Mucosa of descending colon (tissue), 3 donors: ENCODE data around the gene ANKRD13D. TPM values are rescaled to one million over a fixed set of nuclear protein-coding genes. Genes with fewer than 3 reads are reported as not detected.

Experiments
- ATAC-seq: fragments of 200-7000 bp; cut with Tn5 transposase; one replicate; pipeline ENCODE4 v1.9.1; 2020; ENCODE audit warnings: mild to moderate bottlenecking, moderate library complexity
- DNase-seq, 3 donors: peaks; one replicate each; pipeline ENCODE4 v3.0.0-alpha.2; 2020
- H3K36me3 ChIP-seq: fragments of 200-600 bp; one replicate; pipeline ENCODE4 v1.8.0; 2021; ENCODE audit warnings: low read depth, mild to moderate bottlenecking
- H3K4me1 ChIP-seq: fragments of 200-600 bp; one replicate; pipeline ENCODE4 v1.8.0; 2021; ENCODE audit warnings: low read depth, mild to moderate bottlenecking
- H3K4me3 ChIP-seq: fragments of 200-600 bp; one replicate; pipeline ENCODE4 v1.8.0; 2021; ENCODE audit warnings: mild to moderate bottlenecking
- H3K9me3 ChIP-seq: fragments of 200-600 bp; one replicate; pipeline ENCODE4 v1.8.0; 2021; ENCODE audit warnings: mild to moderate bottlenecking
- intact Hi-C, 2 donors: fragments of 100-400 bp; cut with DNase I in 1 of 2; cut with micrococcal nuclease in 1 of 2; formaldehyde crosslinking; loops; one replicate each; pipeline versions ENCODE4 v1.11.0 to v1.11.1; 2022; cut with DNase I, micrococcal nuclease
- total RNA-seq, 3 donors: library from RNA; stranded (reverse); fragmentation: NEBNext Ultra II Directional in 2 of 3; extraction: Animal tissue kit (Norgen Biotek cat#: 25700) in 2 of 3; gene quantifications; one replicate each; pipeline versions ENCODE4 v1.2.1 to v1.2.4, GENCODE V29; 2021 to 2023
- TF ChIP-seq, protein P1 (sequence below): fragments of 200-600 bp; IDR thresholded peaks from one replicate; pipeline ENCODE4 v1.8.0; 2022; ENCODE audit warnings: antibody characterized with exemption, mild to moderate bottlenecking
- donor health status: DM: no; HTN: no; CAD: no; lungs with moderate emphysema.
- donor health status: DM: no; HTN: no; CAD: no.
- donor health status: DM: no; HTN: yes; CAD: no.

ANKRD13D gene
- total RNA-seq, 3 donors from 2014 or later: 20.0 to 46.3 (median 26.7) TPM

DNA sequence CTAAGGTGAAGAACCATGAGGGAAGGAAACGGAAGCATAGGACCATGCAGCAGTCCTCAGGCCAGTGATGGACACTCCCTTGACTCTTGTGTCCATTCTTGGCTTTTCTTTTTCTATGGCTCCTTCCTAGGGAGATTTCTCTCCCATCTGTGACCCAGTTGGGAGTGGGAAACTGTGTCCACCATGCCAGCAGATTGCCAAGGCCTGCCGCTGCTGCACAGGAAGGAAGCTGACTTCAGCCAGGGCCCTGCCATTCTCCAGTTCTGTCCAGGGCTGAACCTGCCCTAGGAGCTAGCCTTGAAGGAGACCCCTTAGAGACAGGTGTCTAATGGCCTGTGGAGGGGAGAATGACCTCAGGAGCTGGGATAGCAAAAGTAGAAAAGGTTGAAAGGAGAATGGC, 31.6 kb downstream of the ANKRD13D start:
- no peak for DNase-seq

GRCh38 chr11:67321313-67321871, 32.3 kb downstream of the ANKRD13D start:
- Histone ChIP-seq H3K4me3 (no peak overlapping the region), H3K9me3 (no peaks in the 10 kb centered on the region), H3K4me1 (no peaks in the 10 kb centered on the region), H3K36me3 (no peaks in the 10 kb centered on the region)
- TF ChIP-seq, protein P1, sequence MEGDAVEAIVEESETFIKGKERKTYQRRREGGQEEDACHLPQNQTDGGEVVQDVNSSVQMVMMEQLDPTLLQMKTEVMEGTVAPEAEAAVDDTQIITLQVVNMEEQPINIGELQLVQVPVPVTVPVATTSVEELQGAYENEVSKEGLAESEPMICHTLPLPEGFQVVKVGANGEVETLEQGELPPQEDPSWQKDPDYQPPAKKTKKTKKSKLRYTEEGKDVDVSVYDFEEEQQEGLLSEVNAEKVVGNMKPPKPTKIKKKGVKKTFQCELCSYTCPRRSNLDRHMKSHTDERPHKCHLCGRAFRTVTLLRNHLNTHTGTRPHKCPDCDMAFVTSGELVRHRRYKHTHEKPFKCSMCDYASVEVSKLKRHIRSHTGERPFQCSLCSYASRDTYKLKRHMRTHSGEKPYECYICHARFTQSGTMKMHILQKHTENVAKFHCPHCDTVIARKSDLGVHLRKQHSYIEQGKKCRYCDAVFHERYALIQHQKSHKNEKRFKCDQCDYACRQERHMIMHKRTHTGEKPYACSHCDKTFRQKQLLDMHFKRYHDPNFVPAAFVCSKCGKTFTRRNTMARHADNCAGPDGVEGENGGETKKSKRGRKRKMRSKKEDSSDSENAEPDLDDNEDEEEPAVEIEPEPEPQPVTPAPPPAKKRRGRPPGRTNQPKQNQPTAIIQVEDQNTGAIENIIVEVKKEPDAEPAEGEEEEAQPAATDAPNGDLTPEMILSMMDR: no peak
- DNase-seq: no peak
- ATAC-seq: no peak
- intact Hi-C loops: no loop called here

More for the DNA sequence above, 31.6 kb downstream of the ANKRD13D start:
- no peaks in the 10 kb centered on the region for H3K36me3 ChIP-seq
- H3K4me1 ChIP-seq: no peaks in the 10 kb centered on the region
- TF ChIP-seq, protein P1: no peak
- H3K4me3 ChIP-seq: no peak overlapping the region
- no peak for ATAC-seq
- intact Hi-C loops: no loop called here
- no peaks in the 10 kb centered on the region for H3K9me3 ChIP-seq

GRCh38 chr11:67322049-67322448, 32.9 kb downstream of the ANKRD13D start:
- DNase-seq (no peak), ATAC-seq (no peak)
- no peak overlapping the region for H3K4me3 ChIP-seq
- intact Hi-C loops: no loop called here
- no peaks in the 10 kb centered on the region for H3K36me3 ChIP-seq
- TF ChIP-seq, protein P1: no peak
- H3K4me1 ChIP-seq: no peaks in the 10 kb centered on the region
- H3K9me3 ChIP-seq: no peaks in the 10 kb centered on the region

DNA sequence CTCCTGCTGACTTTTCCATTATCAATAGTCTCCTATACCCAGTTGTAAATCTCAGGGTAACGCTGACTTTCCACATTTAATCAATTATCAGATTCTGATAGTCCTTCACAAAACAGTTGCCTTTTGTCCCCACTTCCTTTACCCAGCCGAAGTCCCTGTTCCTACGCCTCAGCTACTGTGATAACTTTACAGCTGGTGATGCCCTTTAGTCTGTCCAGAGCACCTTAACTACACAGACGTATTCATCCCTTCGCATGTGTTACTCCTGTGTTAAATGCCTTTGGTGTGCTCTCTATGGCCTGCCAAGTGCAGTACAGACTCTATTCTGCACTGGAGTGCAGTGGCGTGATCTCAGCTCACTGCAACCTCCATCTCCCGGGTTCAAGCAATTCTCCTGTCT, 34.4 kb downstream of the ANKRD13D start:
- Histone ChIP-seq H3K4me3 (no peak overlapping the region), H3K9me3 (no peaks in the 10 kb centered on the region), H3K4me1 (no peaks in the 10 kb centered on the region), H3K36me3 (no peaks in the 10 kb centered on the region)
- ATAC-seq (no peak), DNase-seq (no peak)
- TF ChIP-seq, protein P1: no peak
- intact Hi-C loops: no loop called here

DNA sequence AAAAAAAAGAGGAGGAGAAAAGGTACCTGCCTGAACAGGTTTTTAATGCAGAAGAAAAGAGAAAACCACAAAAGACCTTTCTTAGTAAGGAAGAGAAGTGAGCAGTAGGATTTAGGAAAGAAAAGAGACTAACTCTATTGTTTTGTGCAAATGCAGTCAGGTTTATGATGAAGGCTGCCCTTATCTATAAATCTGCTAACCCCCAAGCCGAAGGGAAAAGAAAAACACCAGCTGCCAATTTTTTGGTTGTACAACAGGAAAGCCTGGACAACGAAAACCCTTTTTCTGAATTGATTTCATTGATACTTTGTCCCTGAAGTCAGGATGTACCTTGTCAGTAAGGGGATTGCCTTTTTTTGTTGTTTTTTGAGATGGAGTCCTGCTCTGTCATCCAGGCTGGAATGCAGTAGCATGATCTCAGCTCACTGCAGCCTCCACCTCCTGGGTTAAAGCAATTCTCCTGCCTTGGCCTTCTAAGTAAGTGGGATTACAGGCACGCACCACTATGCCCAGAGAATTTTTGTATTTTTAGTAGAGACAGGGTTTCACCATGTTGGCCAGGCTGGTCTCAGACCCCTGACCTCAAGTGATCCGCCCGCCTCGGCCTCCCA, 43.1 kb downstream of the ANKRD13D start:
- no peak overlapping the region for H3K4me3 ChIP-seq
- no peaks in the 10 kb centered on the region for H3K4me1 ChIP-seq
- intact Hi-C loops: no loop called here
- no peaks in the 10 kb centered on the region for H3K36me3 ChIP-seq
- ATAC-seq (no peak), DNase-seq (no peak)
- TF ChIP-seq, protein P1: no peak
- H3K9me3 ChIP-seq: no peaks in the 10 kb centered on the region

DNA sequence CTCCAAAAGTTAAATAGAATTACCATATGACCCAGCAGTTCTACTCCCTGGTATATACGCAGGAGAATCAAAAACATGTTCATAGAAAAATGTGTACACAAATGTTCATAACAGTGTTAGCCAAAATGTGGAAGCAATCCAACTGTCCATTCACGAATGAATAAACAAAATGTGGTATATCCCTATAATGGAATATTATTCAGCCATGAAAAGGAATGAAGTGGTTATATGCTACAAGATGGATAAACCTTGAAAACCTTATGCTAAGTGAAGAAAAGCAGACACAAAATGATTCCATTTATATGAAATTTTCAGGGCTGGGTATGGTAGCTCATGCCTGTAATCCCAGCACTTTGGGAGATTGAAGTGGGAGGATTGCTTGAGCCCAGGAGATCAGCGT, 48.2 kb downstream of the ANKRD13D start:
- DNase-seq (no peak), ATAC-seq (no peak)
- intact Hi-C loops: no loop called here
- Histone ChIP-seq H3K9me3 (no peaks in the 10 kb centered on the region), H3K36me3 (no peaks in the 10 kb centered on the region), H3K4me1 (no peaks in the 10 kb centered on the region), H3K4me3 (no peak overlapping the region)
- TF ChIP-seq, protein P1: no peak
